Vagina (tissue), 2 donors: ENCODE measurements around the gene ZCCHC2.

ENCODE experiments used
- POLR2A ChIP-seq, 2 donors: fragments of 450-650 bp; IDR thresholded peaks; one replicate each; pipeline ENCODE4 v1.6.1; 2017; ENCODE audit warnings: antibody characterized with exemption in 2 of 2, mild to moderate bottlenecking in 2 of 2, moderate library complexity in 2 of 2
- POLR2AphosphoS5 ChIP-seq, 2 donors: sonication (generic); formaldehyde crosslinking; IDR thresholded peaks; one replicate each; pipeline ENCODE4 v1.9.0; 2017; ENCODE audit warnings: antibody characterized with exemption in 2 of 2, mild to moderate bottlenecking in 2 of 2, low read depth in 1 of 2; ENCODE audit not compliant: insufficient read depth in 1 of 2

- TF ChIP-seq POLR2AphosphoS5 (IDR thresholded peaks at IDR 0.05; ENCODE audit: insufficient read depth in 1 of 2, low read depth in 1 of 2) (no peak), POLR2A (IDR thresholded peaks at IDR 0.05) (no peak)
Observed at GRCh38 chr18:62496262-62496661, 26.6 kb upstream of the ZCCHC2 start.
